OCI-LY3 (cell line): ENCODE measurements around the gene SBNO2.

Experiments
- H2AFZ ChIP-seq: fragments of 200-600, 300-600 bp; shearing (Covaris generic); 2 replicates; pipeline ENCODE4 v1.6.0; 2014; ENCODE audit warnings: antibody characterized with exemption, low read depth, low read length
- H3K27ac ChIP-seq: fragments of 200-600, 300-600 bp; sonication (generic); 2 replicates; pipeline ENCODE4 v1.5.1; 2014; ENCODE audit warnings: mild to moderate bottlenecking, low read length, moderate library complexity, mixed read lengths
- H3K27me3 ChIP-seq: fragments of 200-600, 300-600 bp; sonication (generic); 2 replicates; pipeline ENCODE4 v1.6.1; 2014; ENCODE audit warnings: low read depth, low read length, mixed read lengths
- H3K36me3 ChIP-seq: fragments of 200-600, 300-600 bp; sonication (generic); replicated peaks from 2 replicates; pipeline ENCODE3; 2014; ENCODE audit warnings: low read depth, low read length, mixed read lengths
- H3K4me1 ChIP-seq: fragments of 300-600, 200-600 bp; sonication (generic); 2 replicates; pipeline ENCODE4 v1.6.1; 2014; ENCODE audit warnings: low read length, mixed read lengths
- H3K4me2 ChIP-seq: fragments of 200-600, 300-600 bp; sonication (generic); 2 replicates; pipeline ENCODE4 v1.6.1; 2014; ENCODE audit warnings: low read length, mixed read lengths
- H3K4me3 ChIP-seq: fragments of 300-600, 200-600 bp; sonication (generic); 2 replicates; pipeline ENCODE4 v1.5.1; 2014; ENCODE audit warnings: antibody characterized with exemption, mild to moderate bottlenecking, low read length, moderate library complexity
- H3K79me2 ChIP-seq: fragments of 300-600, 200-600 bp; shearing (Covaris generic); 2 replicates; pipeline ENCODE4 v1.6.1; 2014; ENCODE audit warnings: mild to moderate bottlenecking, low read length, mixed read lengths
- H3K9ac ChIP-seq: fragments of 300-600, 200-600 bp; shearing (Covaris generic); 2 replicates; pipeline ENCODE4 v1.6.0; 2014; ENCODE audit warnings: mild to moderate bottlenecking, low read length, moderate library complexity
- H3K9me3 ChIP-seq: fragments of 200-600, 300-600 bp; shearing (Covaris generic); 2 replicates; pipeline ENCODE4 v1.6.1; 2014; ENCODE audit warnings: low read length, mixed read lengths; ENCODE audit not compliant: insufficient read depth
- H4K20me1 ChIP-seq: fragments of 200-600, 300-600 bp; sonication (generic); 2 replicates; pipeline ENCODE4 v1.6.1; 2016; ENCODE audit warnings: low read length, mixed read lengths; ENCODE audit not compliant: insufficient read depth
- CTCF ChIP-seq: fragments of 200-600, 300-600 bp; sonication (generic); IDR thresholded peaks from 2 replicates; pipeline ENCODE4 v1.5.1; 2014; ENCODE audit warnings: antibody characterized with exemption, low read length, low read depth
- EZH2phosphoT487 ChIP-seq: fragments of 200-600 bp; shearing (Covaris generic); IDR thresholded peaks from 2 replicates; pipeline ENCODE4 v1.6.1; 2018; ENCODE audit warnings: antibody characterized with exemption, mixed run types, low read depth

The SBNO2 gene

GRCh38 chr19:1163934-1164683 is 10.0 kb downstream of the SBNO2 start:
- Histone ChIP-seq H3K4me1 (peaks cover 7% of the 10 kb centered on the region), H3K79me2 (peaks cover 58% of the 10 kb centered on the region), H3K9ac (no peak overlapping the region), H4K20me1 (peaks cover 72% of the 10 kb centered on the region), H3K27me3 (no peaks in the 10 kb centered on the region), H3K4me3 (no peak overlapping the region), H3K36me3 (peaks cover 26% of the 10 kb centered on the region), H3K4me2 (no peak overlapping the region), H3K27ac (no peak overlapping the region), H2AFZ (no peak overlapping the region), H3K9me3 (no peaks in the 10 kb centered on the region)
- TF ChIP-seq EZH2phosphoT487 (no peak), CTCF (no peak)

- H3K27ac ChIP-seq, result no peak overlapping the region
- no peak overlapping the region for H3K4me2 ChIP-seq
Observed at GRCh38 chr19:1163283-1163933, 10.7 kb downstream of the SBNO2 start.

GRCh38 chr19:1162404-1163282 is 11.4 kb downstream of the SBNO2 start:
- Histone ChIP-seq H4K20me1 (peaks cover 67% of the 10 kb centered on the region), H3K79me2 (peaks cover 55% of the 10 kb centered on the region)
- TF ChIP-seq EZH2phosphoT487 (no peak), CTCF (no peak)

More at GRCh38 chr19:1163283-1163933, 10.7 kb downstream of the SBNO2 start:
- Histone ChIP-seq H3K36me3 (peaks cover 22% of the 10 kb centered on the region), H3K9me3 (no peaks in the 10 kb centered on the region), H3K9ac (no peak overlapping the region), H3K27me3 (no peaks in the 10 kb centered on the region), H3K4me3 (no peak overlapping the region), H3K4me1 (peaks cover 7% of the 10 kb centered on the region), H3K79me2 (peaks cover 55% of the 10 kb centered on the region), H4K20me1 (peaks cover 67% of the 10 kb centered on the region), H2AFZ (no peak overlapping the region)
- no peak for TF ChIP-seq CTCF
- TF ChIP-seq EZH2phosphoT487, result no peak

GRCh38 chr19:1161716-1162115 is 12.4 kb downstream of the SBNO2 start:
- TF ChIP-seq EZH2phosphoT487, result no peak
- no peak for TF ChIP-seq CTCF
- H2AFZ ChIP-seq, result no peak overlapping the region
- no peaks in the 10 kb centered on the region for H3K27me3 ChIP-seq
- peaks cover 6% of the 10 kb centered on the region for H3K36me3 ChIP-seq
- no peak overlapping the region for H3K9ac ChIP-seq
- peaks cover 66% of the 10 kb centered on the region for H4K20me1 ChIP-seq
- peaks cover 55% of the 10 kb centered on the region for H3K79me2 ChIP-seq
- no peak overlapping the region for H3K27ac ChIP-seq
- no peaks in the 10 kb centered on the region for H3K9me3 ChIP-seq
- H3K4me2 ChIP-seq, result peak overlapping the region; percentile 47
- H3K4me3 ChIP-seq, result no peak overlapping the region
- H3K4me1 ChIP-seq, result peaks cover 7% of the 10 kb centered on the region

More at GRCh38 chr19:1162404-1163282, 11.4 kb downstream of the SBNO2 start:
- Histone ChIP-seq H3K4me3 (no peak overlapping the region), H2AFZ (no peak overlapping the region), H3K4me2 (no peak overlapping the region), H3K9me3 (no peaks in the 10 kb centered on the region), H3K4me1 (peaks cover 7% of the 10 kb centered on the region), H3K27me3 (no peaks in the 10 kb centered on the region), H3K27ac (no peak overlapping the region), H3K36me3 (peaks cover 15% of the 10 kb centered on the region), H3K9ac (no peak overlapping the region)
